ENCODE data around the gene SMIM30.

The SMIM30 gene

DNA sequence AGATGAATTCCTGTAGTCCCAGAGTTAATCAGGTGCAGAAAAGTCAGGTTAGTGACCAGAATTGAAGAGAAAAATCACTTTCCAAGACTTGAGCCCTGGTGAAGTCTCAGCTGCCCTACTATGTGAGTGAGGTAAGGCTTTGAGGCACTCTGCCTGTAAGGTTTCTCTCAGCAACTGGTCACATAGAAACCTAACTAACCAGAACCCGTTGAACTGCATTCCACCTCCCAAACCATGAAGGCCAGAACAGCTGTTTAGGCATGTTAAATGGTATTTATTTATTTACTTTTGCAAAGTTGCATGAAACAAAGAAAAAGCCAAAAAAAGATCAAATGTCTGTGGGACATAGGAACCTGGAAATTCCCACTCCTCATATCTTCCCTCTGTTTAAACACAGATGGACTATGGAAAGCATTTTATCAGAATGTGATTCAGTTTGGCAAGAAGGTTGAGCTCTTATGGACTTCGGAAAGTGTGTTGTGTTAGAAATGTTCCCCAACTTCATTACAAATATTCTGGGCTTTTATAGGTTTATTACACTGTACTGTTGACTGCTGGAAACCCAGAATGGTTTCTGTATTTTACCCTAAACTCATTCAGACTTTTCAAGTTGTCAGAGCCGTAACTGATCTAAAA lies 19.0 kb downstream of the SMIM30 start:
- no peak for DNase-seq

GRCh38 chr7:113094517-113095249 lies 23.7 kb downstream of the SMIM30 start:
- no peak for DNase-seq

DNA sequence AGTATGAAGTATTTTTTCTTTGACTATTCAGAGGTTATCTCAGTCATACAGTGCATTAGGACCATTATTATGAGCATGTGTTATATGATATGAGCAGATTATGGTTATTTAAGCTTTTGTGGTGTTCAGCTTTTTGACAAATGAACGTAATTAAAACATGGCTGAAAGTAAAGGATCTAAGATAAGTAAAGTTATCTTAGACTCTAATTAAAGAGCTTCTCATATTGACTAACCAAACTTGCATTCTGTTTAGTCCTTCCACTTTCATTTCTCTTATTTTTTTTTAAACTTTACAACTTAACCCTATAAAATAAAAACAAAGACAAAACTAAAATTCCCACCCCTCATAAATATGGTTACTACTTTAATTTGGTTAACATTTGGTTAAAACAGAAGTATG lies 24.8 kb downstream of the SMIM30 start:
- DNase-seq: no peak

DNA sequence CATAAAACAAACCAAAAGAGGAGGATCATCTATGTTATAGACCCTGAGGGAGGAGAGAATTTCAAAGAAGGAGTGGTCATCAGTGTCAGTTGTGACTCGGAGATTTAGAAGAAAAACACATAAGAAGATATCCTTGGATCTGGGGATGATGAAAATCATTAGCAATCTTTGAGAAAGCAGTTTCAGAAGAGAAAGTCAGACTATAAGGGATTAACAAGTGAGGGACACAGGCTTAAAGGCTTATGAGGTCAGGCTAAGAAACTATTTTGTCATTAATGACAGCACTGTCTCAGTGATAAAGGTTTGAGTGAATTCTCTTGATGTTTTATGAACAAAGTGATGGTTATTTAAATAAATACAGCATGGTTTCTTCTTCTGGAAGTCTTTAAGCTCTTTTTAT lies 25.6 kb downstream of the SMIM30 start:
- DNase-seq: no peak

GRCh38 chr7:113087071-113087998 lies 31.0 kb downstream of the SMIM30 start:
- DNase-seq: no peak

DNA sequence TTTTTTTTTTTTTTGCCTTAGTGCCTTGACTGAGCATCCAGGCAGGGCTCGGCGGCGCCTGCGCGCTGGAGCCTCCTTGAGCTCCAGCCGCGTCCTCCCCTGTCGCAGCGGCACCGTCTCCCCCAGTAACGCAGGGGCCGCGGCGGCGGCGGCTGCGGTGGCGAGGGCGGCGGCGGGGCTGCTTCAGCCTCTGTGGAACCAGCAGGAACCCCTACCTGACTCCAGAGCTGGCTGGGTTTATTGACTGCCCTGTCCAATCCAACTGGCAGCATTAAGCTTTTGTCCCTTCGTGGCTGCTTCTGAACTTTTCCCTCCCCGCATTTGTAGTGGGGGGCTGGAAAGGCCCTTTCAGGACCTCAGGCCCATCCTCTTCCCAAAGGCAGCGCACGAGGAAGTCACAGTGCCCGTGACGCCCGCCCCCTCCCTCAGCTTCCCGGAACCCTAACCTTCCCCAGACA lies 31.9 kb downstream of the SMIM30 start, which contains the start of gene GPR85:
Gene GPR85 (minus strand): TSS at position 397 of the 458 bp plus-strand sequence. CDS start 2,106 bp downstream, outside the sequence.
- peak in 1 of 2 experiments; percentile 11 for DNase-seq

DNA sequence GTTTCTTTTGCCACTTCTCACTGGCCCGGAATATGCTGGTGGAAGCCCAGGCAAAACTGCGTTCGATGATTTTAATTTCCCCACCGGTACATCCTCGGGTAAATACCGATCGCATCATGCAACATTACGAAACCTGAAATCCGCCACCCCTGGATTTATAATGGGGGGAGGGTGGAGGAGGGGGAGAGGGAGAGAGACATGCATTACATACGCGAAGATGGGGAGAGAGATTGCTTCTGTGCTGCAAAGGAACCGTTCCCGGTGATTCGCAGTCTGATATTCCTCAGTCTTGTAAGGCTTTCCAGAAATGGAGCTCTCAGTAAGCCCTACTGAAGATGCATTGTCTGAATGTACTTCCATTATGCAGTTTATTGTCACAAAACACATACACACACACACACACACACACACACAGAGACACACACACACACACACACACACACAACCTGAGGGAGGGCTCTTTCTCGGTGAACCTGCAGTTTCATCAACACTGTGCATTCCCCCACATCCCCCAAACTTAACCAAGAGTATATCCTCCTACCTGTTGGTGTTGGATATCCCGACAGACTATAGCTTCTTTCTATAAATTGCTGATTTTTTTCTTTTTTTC lies 32.5 kb downstream of the SMIM30 start:
- no peak for DNase-seq

DNA sequence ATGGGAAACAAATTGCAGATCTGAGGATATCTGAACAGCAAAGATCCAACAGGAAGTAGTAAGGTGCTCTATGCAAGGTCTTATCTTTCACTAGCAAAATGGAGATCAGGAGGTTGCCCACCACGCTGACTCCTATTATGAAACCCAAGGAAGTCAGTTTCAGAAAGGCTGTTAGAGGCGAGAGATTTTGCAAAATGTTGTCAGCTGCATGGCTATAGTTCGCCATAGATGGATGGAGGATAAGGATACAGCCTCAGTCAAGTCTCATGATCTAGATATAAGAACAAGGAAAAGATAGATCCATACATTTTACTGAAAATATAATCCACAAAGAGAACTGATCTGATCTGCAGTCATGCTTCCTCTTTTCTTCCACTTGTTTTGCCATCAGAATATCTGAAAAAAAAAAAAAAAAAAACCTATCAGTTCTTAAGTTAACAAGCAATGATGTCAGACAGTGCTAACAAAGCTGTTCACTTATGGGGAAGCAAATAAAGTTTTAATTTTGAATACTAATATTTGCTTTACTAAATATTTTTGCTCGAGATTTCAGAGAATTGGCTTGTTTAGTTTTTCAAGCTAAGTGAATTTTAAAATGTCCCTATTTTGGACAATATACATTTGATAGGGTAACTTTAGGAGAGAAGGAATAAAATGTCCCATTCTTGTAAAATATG lies 33.7 kb downstream of the SMIM30 start:
- no peak for DNase-seq

GRCh38 chr7:113083816-113084495 lies 34.4 kb downstream of the SMIM30 start:
- DNase-seq: no peak

GRCh38 chr7:113083132-113083815 lies 35.1 kb downstream of the SMIM30 start:
- DNase-seq: no peak

DNA sequence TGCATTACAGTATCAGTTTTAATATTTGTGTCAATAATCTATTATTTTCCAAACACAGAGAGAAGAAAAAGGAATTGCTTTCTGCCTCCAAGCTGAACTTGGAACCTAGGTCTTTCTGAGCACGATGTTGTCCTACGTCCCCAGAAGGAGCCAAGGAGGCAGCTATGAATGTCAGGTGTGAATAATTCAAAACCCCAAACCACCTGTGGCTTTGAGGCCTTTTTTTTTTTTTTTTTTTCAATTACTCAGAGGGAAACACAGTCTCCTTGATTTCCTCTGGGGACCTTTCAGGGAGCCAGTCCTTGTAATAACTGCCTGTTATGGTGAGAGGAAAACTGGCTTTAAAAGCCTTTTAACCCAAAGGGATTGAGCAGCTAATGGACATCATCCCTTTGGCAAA lies 40.0 kb downstream of the SMIM30 start:
- DNase-seq: no peak

GRCh38 chr7:113076703-113077102 lies 41.7 kb downstream of the SMIM30 start:
- no peak for DNase-seq

GRCh38 chr7:113071465-113071864 lies 46.9 kb downstream of the SMIM30 start:
- no peak for DNase-seq
